Measurements from ENCODE around the gene ENHO.

ENHO gene

DNA sequence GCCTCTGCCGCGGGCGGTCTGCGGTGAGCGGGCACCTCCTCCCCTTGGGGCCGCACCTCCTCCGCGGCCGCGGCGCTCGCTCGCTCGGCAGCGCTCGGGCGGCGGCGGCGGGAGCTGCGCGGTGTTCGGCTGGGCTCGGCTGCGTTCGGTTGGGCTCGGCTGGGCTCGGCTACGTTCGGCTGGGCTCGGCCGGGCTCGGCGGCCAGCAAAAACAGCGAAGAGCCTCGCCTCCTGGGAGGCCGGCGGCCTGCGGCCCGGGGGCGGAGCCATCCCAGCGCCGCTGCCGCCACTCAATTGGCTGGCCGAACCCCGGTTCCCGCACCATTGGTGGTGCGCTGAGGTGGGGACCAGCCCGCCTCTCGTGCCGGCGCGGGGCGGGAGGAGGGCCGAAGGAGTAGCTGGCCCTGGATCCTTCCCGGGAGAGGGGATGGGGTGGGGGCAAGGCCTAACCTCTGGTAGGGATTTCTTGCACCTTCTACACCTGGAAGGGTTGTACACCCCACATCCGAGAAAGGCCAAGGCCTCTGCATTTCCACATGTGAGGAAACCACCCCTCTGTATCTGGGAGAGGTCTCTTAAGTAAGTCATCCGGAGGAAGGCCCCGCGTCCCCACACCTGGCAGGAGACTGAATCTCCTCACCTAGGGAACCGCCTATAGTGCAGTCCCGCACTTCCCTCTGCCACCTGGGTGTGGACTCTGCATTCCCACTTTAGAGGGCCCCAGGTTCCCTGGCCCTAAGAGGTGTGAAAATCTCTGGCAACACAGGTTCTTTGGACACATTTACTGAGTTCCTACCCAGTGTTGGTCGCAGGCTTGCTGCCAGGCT, at the start of gene ENHO:
ENHO (minus strand) TSS at position 20 of the 827 bp plus-strand sequence. CDS start 1,295 bp downstream, outside the sequence.
- DNase-seq (ENCODE audit: low read depth): peak; percentile 48

DNA sequence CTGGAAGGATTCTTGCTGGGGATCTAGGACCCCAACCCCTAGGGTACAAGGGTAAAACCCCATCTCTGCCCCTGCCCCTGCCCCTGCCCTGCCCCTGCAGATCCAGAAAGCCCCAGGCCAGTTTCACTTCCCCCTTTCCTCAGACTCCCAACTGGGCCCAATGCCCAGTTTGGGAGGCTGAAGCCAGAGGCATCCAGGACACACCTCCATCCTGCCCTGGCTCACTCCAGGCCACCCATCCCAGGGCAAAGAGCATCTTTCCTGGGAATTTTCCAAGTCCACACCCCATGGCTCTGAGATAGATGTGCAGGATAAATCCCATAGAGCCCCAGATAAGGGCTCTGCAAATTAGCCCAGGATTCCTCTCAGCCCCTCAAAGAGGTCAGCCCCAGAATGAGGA, 49.3 kb upstream of the ENHO start:
- DNase-seq (ENCODE audit: low read depth): no peak

DNA sequence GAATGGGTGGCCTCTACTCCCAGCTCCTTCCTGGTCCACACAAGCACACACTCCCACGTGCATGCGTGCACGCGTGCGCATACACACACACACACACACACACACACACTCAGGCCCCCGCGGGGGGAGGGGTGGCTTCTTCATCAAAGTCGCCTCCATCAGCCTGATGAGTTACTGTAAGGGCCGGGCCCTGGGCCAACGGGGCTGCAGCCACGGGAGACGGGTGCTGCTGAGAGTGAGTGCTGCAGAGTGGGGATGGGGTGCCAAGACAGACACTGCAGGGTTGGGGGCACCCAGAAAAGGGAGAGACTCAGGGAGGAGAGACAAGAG, 48.7 kb upstream of the ENHO start:
- DNase-seq (ENCODE audit: low read depth): no peak

DNA sequence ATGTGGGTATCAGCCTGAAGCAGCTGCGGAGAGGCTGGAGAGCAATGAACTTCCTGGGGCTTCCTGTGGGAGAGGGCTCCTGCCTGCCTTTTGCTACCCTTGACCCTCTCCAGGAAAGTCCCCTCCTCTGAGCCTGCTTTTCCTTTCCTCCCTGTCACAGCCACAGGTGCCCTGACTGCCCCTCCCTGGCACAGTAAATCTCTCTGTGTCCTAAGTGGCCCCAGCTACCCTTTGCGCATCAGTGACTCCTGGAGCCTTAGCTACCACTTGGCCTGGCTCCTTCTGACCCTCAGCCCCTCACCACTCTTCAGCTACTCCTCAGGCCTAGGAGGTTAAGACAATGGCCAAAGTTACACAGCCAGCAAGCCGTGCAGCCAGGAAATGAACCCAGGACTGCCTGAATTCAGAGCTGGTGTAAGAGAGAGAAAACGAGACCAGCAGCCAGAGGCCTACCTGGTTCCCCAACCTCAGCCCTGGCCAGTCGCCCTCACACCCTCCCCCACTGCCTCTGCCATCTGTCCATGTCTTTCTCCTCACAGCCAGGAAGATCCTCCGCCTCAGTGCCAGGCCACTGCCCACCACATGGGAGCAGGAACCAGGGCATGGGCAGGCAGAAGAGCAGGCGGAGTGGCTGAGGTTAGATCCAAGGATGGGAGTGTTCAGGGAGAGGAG, 48.2 kb upstream of the ENHO start:
- DNase-seq (ENCODE audit: low read depth): no peak

DNA sequence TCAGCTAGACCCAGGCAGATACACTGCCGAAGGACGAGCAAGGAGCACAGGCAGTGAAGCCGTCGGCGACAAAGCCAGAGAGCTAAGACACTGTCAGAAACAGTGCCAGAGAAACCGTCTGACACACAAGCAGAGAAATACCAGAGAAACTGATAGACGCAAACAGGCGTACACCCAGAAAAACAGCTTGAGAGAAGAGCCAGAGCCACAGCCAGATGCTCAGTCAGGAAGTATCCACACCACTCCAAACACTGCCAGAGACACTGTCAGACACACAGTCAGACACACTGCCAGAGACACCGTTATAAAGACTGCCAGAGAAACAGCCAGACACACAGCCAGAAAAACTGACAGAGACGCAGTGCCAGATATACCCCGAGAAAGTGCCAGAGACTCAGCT, 47.6 kb upstream of the ENHO start:
- no peak for DNase-seq (ENCODE audit: low read depth)

DNA sequence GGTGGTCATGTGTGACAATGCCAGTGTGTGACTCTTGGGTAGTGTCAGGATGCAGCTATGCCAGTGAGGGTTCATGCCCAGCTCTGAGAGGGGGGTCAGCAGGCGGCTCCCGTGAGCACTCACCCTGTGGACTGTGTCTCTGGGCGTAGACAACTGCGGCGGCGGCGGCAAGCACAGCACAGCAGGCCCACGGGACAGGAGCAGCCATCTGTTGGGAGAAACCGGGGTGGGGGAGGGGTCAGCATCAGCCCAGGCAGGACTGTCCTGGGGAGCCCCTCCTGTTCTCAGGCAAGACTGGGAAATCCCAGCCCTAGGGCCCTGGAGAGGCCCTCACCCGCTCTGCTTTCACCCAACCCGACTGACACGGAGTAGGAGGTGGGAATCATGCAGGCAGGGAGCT, 46.0 kb upstream of the ENHO start:
- no peak for DNase-seq (ENCODE audit: low read depth)

DNA sequence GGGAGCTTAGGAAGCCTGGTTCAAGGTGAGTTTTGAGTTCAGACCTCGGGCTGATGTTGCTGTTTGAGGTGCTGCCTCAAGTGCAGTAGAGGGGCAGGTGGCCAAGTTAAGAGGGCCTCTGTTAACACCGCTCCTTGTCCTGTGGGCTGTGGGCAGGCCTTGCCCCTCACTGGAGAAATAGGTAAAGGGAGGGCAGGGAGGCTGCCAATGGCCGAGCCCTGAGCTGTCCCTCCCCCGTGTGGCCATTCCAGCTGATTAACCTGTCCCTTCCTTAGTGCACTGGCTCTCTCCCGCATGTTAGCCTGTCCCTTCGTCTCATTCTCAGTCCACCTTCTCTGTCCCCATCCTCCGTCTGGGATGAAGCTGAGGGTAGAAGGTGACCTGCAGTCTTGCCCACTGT, 45.3 kb upstream of the ENHO start:
- no peak for DNase-seq (ENCODE audit: low read depth)

DNA sequence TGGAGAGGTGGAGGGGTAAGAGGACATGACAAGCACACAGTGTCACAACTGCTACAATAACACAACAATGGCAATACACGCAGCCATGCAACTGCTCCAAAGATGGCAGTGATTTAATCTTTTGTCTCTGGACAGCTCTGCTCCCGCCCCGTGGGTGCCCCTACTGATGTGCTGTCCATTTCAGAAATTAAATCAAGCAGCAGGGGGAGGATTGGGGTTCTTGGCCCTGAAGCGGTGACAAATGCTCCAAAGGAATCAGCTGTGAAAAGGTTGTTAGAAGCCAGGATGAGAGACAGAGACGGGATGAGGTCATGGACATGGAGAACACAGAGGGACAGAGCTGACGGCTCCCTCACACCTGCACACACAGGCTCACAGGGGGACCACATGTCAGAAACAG, 44.2 kb upstream of the ENHO start:
- DNase-seq (ENCODE audit: low read depth): no peak

DNA sequence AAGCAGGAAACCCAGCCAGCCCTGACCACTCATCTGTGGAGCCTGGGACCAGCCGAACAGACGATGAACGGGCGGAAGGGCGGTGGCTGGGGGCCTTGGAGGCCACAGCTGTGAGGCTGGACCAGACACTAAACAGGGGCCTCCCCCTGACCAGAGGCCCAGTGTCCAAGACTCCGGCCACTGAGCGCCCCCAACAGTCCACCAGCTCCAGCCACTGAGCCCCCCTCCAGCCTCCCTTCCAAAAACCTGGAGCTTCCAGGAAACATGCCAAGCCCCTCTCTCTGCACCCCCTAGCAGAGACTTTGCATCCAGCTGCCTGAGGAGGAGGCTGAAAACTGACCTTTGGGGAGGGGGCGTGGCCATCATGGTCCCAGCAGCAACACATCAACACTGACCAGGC, 43.5 kb upstream of the ENHO start:
- no peak for DNase-seq (ENCODE audit: low read depth)

DNA sequence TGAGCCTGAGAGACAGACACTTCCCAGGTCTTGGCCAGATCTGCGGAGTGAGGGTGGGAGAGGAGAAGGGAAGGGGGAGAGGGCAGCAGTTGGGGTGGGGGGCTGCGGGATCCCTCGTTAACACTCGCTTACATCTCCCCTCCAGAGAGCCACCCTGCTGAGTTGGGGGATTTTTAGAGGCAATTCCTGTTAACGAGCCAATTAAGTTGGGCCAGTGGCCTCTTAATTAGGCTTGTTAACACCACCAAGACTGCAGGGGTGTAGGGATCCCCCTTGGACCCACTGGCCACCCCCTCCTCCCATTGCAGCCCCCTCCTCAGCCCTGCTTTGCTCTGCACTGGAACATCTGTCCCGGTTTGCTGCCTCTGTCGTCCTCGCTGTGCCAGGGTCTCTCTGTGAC, 43.1 kb upstream of the ENHO start:
- no peak for DNase-seq (ENCODE audit: low read depth)

DNA sequence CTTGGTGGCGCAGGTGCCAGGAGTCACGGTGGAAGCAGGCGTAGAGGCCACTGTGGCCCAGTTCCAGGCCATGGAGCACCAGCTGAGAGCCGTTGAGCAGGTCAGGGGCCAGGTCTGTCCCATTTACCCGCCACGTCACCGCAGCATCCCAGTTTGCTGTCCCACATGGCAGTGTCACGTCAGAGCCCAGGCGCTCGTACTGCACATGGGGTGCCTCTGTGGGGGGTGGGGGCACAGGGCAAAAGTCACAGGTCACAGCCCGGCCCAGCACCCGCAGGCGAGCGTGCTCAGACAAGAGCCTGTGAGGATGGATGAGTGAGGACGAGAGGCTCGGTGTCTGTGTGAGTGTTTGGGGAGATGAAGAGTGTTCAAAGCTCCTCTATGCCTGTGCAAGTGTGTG, 41.8 kb upstream of the ENHO start:
- no peak for DNase-seq (ENCODE audit: low read depth)

DNA sequence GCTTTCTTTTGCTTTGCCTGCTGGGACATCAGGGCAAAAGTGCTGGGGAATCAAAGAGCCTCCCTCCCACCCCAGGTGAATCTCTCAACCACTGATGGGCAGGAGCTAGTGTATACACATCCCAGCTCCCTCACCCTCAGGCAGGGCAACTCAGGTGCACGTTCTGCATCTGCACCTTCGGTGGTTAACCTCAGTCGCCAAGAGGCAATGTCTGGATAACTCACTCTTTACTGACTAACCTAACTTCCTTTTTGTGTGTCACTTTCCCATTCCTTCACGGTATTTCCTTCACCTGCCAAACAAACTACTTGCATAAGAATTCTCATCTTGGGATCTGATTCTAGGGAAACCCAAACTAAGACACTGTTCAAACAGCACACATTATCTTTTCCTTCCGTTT, 40.5 kb upstream of the ENHO start:
- DNase-seq (ENCODE audit: low read depth): no peak

DNA sequence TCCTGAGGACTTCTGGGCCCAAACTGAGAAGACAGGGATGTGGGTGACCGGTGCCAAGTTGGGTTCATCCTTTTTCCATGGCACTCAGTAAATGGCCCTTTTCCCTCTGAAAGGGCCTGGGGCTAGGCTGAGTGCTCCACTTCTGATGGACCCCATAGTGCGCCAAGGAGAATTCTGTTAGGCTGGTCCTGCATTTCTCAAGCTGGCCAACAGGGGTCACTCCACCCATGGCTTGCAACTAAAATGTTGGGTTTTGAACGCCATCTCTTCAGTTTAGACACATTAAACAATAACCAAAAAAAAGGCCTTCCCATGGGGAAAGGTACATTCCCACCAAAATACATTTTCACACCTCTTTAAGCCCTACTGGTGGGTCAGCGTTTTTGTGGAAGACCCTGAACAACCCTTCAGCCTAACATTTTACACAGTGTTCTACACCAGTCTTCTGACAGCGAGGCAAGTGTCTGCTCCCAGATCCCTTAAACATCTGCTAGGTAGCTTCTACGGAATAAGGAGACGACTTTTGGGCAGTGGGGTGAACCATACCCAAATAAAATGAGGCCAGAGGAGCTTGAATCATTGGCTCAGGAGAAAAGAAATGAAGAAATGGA, 39.5 kb upstream of the ENHO start:
- no peak for DNase-seq (ENCODE audit: low read depth)

DNA sequence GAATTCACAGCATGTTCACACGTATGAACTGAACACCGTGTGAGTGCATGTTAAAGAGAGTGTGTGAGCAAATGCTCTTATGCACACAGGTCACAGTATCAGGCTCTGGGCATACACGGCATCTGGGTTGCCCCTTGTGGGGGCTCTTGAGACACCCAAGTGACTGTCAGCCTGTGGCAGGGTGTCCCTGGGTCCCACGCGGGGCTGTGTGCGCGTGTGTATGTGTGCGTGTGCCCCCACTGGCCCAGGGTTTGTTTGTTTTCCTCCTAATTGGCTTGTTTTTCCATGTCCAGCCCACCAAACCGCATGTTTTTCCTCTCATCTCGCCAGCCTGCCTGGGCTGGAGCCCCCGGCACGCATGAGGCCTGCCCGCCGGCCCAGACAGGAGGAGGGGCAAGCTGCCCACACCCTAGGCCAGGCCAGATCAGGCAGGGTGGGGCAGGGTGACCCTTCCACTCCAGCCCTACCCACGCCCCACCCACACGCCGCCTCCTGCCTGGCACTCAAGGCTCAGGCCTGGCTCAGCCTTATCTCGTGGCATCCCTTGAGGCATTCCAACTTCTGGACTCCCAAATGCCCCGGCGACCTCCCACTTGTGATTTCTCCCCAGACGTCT, 37.9 kb upstream of the ENHO start:
- no peak for DNase-seq (ENCODE audit: low read depth)

DNA sequence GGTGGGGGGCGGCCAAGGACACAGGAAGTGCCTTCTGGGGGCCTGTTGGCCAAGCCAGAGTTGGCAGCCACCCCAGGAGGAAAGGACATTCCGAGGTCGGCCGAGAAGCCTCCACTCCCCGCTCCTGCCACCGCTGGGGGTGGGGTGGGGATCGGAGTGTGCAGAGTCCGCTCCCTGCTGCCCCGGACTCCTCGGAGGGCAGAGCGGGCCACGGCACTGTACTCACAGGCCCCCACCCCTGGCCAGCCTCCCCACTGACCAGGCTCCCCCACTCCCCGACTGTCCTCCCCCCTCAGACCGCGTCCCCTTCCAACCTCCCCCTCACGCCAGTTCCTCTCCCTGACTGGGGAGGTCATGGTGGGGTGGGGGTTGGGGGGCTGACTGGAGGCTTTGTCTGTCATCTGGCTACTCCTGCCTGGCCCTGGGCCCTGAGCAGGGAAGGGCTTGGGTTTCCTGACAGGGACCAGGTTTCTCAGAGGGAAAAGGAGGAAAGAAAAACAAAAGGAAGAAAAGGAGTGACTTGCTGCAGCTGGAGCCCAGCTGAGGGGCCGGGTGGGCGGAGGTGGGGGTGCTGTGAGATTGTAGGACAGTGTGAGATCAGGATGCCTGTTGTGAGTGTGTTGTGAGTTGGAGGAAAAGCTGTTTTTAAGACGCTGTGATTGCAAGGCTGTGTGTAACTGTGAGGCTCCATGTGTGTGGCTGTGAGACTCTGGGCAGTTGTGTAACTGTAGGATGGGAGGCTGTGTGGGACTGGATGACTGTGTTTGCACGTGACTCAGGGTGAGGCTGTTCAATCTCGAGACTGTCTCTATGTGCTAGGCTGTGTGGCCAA, 37.0 kb upstream of the ENHO start:
- peak; percentile 6 for DNase-seq (ENCODE audit: low read depth)

DNA sequence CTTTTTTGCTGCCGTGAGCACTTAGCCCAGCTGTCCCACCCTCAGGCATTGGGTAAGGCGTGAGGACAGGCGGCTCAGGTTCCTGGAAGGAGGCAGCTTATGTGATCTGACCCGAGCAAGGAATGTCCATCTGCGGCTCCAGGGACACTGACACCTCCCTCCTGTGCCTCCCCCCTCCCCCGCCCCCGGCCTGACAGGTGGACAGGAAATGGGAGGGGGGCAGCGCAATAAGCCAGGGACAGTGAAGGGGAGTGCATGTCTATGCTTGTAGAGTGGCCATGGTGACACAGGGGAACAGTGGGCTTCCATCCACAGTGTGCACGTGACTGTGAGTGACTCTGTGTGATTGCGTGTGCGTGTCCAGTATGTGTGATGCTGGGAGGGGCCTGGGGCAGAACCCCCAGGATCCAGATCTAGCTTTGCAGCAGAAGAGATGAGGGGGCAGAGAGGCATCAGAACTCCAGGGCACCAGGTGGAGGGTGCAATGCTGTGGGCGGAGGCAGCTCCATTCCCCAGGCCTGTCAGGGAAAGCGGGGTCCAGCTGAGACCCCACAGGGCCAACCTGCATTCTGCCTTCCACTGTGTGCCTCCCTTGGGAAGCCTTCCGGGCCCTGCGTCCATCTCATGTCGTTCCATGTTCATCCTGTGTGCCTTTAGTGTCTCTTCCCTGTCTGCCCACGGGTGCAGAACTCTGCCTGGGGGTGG, 36.3 kb upstream of the ENHO start:
- no peak for DNase-seq (ENCODE audit: low read depth)

DNA sequence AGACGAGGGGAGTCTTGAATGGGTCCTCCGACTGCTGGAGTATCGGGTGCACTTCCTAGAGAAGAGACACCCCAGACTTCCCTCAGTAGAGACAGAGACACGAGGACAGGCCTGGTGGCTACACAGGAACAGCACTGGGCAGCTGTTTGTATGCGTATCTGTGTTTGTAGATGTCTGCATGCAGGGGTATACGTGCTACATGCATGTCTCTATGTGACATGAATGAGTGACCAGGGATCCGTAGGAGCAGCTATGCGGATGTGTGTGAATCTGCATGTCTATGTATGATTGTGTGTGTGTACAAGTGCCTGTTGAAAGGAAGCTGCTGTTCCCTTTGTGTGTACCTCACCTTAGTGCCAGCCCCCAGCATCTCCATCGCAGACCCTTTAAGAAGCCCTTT, 35.6 kb upstream of the ENHO start:
- no peak for DNase-seq (ENCODE audit: low read depth)

DNA sequence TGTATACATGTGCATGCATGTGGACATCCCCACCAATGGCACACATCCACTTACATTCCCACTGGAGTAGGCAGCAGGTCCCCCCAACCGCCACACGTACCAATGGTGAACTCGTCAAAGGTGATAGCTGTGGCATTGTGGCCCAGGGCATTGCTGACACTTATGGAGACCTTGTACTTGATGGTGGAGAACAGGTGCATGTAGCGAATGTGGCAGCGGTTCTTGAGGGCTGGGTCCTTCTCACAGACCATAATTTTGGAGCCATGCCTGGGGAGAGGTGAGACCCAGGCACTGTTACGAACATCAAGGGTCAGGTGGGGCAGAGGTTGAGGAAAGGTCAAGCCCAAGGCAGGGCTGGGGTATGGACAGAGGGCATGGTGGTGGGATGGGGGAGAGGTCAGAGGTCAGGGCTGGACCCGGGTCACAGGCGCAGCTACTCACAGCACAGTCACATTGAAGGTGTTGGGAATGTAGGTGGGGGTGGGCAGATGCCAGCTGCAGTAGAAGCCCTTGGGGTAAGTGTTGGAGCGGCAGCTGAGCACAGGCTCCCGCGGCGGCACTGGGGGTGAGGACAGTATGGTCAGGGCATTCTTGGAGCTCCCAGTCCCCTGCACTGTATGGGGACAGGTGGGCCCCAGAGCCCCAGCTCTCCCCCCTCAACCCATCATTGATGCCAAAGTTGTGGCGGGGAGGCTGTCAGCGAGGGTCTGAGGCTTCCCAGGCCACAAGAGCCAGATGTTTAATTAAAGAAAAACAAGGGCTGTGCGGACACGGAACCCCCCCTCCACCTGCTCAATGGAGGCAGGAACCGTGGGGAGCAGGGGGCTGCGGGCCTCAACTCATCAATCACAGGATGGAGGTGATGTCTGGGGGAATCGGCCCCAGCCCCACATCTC, 34.9 kb upstream of the ENHO start:
- no peak for DNase-seq (ENCODE audit: low read depth)

DNA sequence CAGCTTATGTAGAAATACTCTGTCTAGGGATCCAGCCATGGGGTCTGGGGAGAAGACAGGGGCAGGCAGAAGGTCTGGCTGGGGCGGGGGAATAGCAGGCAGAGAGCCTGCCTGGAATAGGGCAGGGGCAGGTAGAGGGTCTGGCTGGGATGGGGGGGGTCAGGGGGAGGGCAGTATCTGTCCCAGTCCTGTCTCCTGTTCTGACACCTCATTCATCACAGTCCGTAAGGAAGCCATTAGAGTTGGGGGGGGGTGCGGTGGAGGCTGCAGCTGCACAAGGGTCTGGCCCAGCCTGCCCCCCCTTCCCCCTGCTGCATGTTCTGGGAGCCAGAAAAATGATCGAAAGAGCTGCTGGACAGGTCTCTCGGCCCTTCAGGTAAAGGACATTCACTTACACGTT, 34.2 kb upstream of the ENHO start:
- DNase-seq (ENCODE audit: low read depth): no peak

DNA sequence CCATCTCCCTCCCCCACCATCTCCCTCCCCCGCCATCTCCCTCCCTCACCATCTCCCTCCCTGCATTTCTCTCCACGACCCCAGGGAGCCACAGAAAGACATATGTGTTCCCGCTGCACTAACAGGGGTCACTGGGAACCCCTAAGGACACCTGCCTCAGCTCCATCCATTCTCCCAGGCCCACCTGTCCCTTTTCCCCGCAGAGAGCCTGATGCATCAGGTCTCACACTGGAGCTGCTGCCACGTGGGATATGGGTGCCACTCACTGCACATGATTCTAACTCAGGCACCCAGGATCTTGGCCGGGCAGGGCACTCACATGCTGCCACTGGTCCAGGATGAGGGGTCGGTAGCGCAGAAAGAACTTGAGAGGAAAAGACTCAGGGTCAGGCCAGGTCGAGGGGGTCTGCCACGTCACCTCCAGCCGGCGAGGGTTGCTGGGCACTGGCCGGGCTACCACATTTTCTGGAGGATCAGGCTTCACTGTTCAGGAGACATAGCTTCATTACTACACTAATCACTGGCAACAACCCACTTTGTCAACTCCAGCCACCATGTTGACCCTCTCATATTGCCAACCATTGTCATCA, 33.2 kb upstream of the ENHO start:
- no peak for DNase-seq (ENCODE audit: low read depth)

Data from HS-5 (cell line).